Coronary artery (tissue), 2 donors: ENCODE data around the gene HTR3D.

Experiments used
- DNase-seq: peaks from one replicate; pipeline ENCODE4 v3.0.0-alpha.2; 2017; ENCODE audit warnings: low spot score
- H3K27ac ChIP-seq, 2 donors: fragments of 200-600 bp; sonication (generic); one replicate each; pipeline ENCODE4 v1.5.1; 2016 to 2019
- H3K4me3 ChIP-seq: fragments of 200-600 bp; sonication (generic); 2 replicates; pipeline ENCODE4 v1.5.1; 2016; ENCODE audit warnings: mild to moderate bottlenecking, moderate library complexity
- CTCF ChIP-seq: fragments of 200-600 bp; sonication (generic); IDR thresholded peaks from one replicate; pipeline ENCODE4 v1.5.1; 2019; ENCODE audit warnings: antibody characterized with exemption

The HTR3D gene

GRCh38 chr3:184077881-184078280 lies 46.3 kb downstream of the HTR3D start:
- DNase-seq: no peak
- Histone ChIP-seq H3K4me3 (no peak overlapping the region), H3K27ac (no peak overlapping the region)
- TF ChIP-seq CTCF: no peak

- no peak overlapping the region for H3K4me3 ChIP-seq
- DNase-seq: no peak
- H3K27ac ChIP-seq: no peak overlapping the region
- no peak for TF ChIP-seq CTCF
Observed at GRCh38 chr3:184078851-184079250, 47.3 kb downstream of the HTR3D start.

GRCh38 chr3:184081116-184081830 lies 49.7 kb downstream of the HTR3D start:
- DNase-seq: no peak
- TF ChIP-seq CTCF: no peak
- Histone ChIP-seq H3K4me3 (no peak overlapping the region), H3K27ac (no peak overlapping the region)

GRCh38 chr3:184082034-184082433 lies 50.5 kb downstream of the HTR3D start:
- TF ChIP-seq CTCF: no peak
- Histone ChIP-seq H3K27ac (no peak overlapping the region), H3K4me3 (no peak overlapping the region)
- DNase-seq: no peak

- no peak for TF ChIP-seq CTCF
- no peak for DNase-seq
- no peak overlapping the region for H3K4me3 ChIP-seq
- no peak overlapping the region for H3K27ac ChIP-seq
Observed at GRCh38 chr3:184082465-184082864, 50.9 kb downstream of the HTR3D start.

GRCh38 chr3:184085389-184085852 lies 53.9 kb downstream of the HTR3D start:
- Histone ChIP-seq H3K4me3 (no peak overlapping the region), H3K27ac (no peak overlapping the region)
- no peak for DNase-seq
- TF ChIP-seq CTCF: no peak
